Parathyroid adenoma (tissue), 2 donors: ENCODE results near the gene TSPEAR.
"Not testable (repeated sequence)": the region's sequence is repeated elsewhere in the genome, so short reads cannot be mapped to it uniquely, and the experiment has no call there.

Experiments
- H2AFZ ChIP-seq: fragments of 300-600 bp; sonication (generic); one replicate; pipeline ENCODE4 v1.7.0; 2017; ENCODE audit warnings: antibody characterized with exemption, mild to moderate bottlenecking
- H3K27ac ChIP-seq: fragments of 300-600 bp; sonication (generic); one replicate; pipeline ENCODE4 v1.7.0; 2017
- H3K27me3 ChIP-seq: fragments of 300-600 bp; sonication (generic); one replicate; pipeline ENCODE4 v1.7.0; 2017; ENCODE audit warnings: low read length; ENCODE audit not compliant: control insufficient read depth, insufficient read depth
- H3K36me3 ChIP-seq: fragments of 300-600 bp; sonication (generic); one replicate; pipeline ENCODE4 v1.7.0; 2017; ENCODE audit warnings: low read length; ENCODE audit not compliant: control insufficient read depth, insufficient read depth
- H3K4me1 ChIP-seq: fragments of 300-600 bp; sonication (generic); one replicate; pipeline ENCODE4 v1.7.0; 2017; ENCODE audit warnings: control low read depth
- H3K4me2 ChIP-seq: fragments of 300-600 bp; sonication (generic); one replicate; pipeline ENCODE4 v1.7.0; 2017; ENCODE audit warnings: low read length
- H3K4me3 ChIP-seq: fragments of 300-600 bp; sonication (generic); one replicate; pipeline ENCODE4 v1.7.0; 2017; ENCODE audit warnings: low read depth, low read length
- H3K79me2 ChIP-seq: fragments of 300-600 bp; sonication (generic); one replicate; pipeline ENCODE4 v1.7.0; 2017; ENCODE audit warnings: control low read depth
- H3K9ac ChIP-seq: fragments of 300-600 bp; sonication (generic); one replicate; pipeline ENCODE4 v1.7.0; 2017; ENCODE audit warnings: mild to moderate bottlenecking
- H3K9me3 ChIP-seq: fragments of 300-600 bp; sonication (generic); one replicate; pipeline ENCODE4 v1.7.0; 2017; ENCODE audit warnings: low read length; ENCODE audit not compliant: control insufficient read depth
- CTCF ChIP-seq: fragments of 300-600 bp; sonication (generic); IDR thresholded peaks from one replicate; pipeline ENCODE4 v1.7.0; 2017; ENCODE audit warnings: antibody characterized with exemption, mild to moderate bottlenecking
- donor health status: primary hyperparathyroidism.

The TSPEAR gene

GRCh38 chr21:44697811-44698734, 13.3 kb downstream of the TSPEAR start:
- Histone ChIP-seq H3K27ac (no peak overlapping the region), H3K9ac (no peak overlapping the region), H3K4me2 (no peak overlapping the region), H3K9me3 (no peaks in the 10 kb centered on the region), H3K36me3 (no peaks in the 10 kb centered on the region), H3K79me2 (no peaks in the 10 kb centered on the region), H3K4me3 (no peak overlapping the region), H2AFZ (no peak overlapping the region), H3K4me1 (no peaks in the 10 kb centered on the region), H3K27me3 (no peaks in the 10 kb centered on the region)
- no peak for TF ChIP-seq CTCF

- H3K27me3 ChIP-seq, H3K36me3 ChIP-seq, H3K9ac ChIP-seq: not testable (repeated sequence)
These were observed 14.1 kb downstream of the TSPEAR start, which contains the start of gene KRTAP10-12 for GRCh38 chr21:44697172-44697810. Gene KRTAP10-12, plus strand, starts transcription at chr21:44697172. Its CDS starts 30 bp downstream, at chr21:44697202.

GRCh38 chr21:44696572-44696971, 14.8 kb downstream of the TSPEAR start:
- H3K4me1 ChIP-seq: no peaks in the 10 kb centered on the region
- no peak overlapping the region for H3K27ac ChIP-seq
- no peaks in the 10 kb centered on the region for H3K36me3 ChIP-seq
- H3K9ac ChIP-seq: no peak overlapping the region
- no peaks in the 10 kb centered on the region for H3K27me3 ChIP-seq
- H3K9me3 ChIP-seq: no peaks in the 10 kb centered on the region
- H2AFZ ChIP-seq: no peak overlapping the region
- H3K79me2 ChIP-seq: no peaks in the 10 kb centered on the region
- H3K4me3 ChIP-seq: no peak overlapping the region
- H3K4me2 ChIP-seq: no peak overlapping the region
- no peak for TF ChIP-seq CTCF

More at GRCh38 chr21:44697172-44697810, 14.1 kb downstream of the TSPEAR start, which contains the start of gene KRTAP10-12:
- H3K4me2 ChIP-seq, H3K4me1 ChIP-seq, H3K79me2 ChIP-seq, H3K9me3 ChIP-seq, H2AFZ ChIP-seq, H3K4me3 ChIP-seq, H3K27ac ChIP-seq: not testable (repeated sequence)

GRCh38 chr21:44695641-44696040, 15.7 kb downstream of the TSPEAR start:
- H3K4me3 ChIP-seq: no peak overlapping the region
- no peak for TF ChIP-seq CTCF
- H3K27ac ChIP-seq: no peak overlapping the region
- H3K36me3 ChIP-seq: no peaks in the 10 kb centered on the region
- H3K4me2 ChIP-seq: no peak overlapping the region
- H3K9me3 ChIP-seq: no peaks in the 10 kb centered on the region
- no peaks in the 10 kb centered on the region for H3K79me2 ChIP-seq
- H2AFZ ChIP-seq: no peak overlapping the region
- H3K9ac ChIP-seq: no peak overlapping the region
- H3K27me3 ChIP-seq: no peaks in the 10 kb centered on the region
- H3K4me1 ChIP-seq: no peaks in the 10 kb centered on the region

- no peaks in the 10 kb centered on the region for H3K27me3 ChIP-seq
- H3K4me3 ChIP-seq: no peak overlapping the region
- no peaks in the 10 kb centered on the region for H3K4me1 ChIP-seq
- H3K9me3 ChIP-seq: no peaks in the 10 kb centered on the region
- no peak overlapping the region for H3K9ac ChIP-seq
- no peaks in the 10 kb centered on the region for H3K36me3 ChIP-seq
- no peak overlapping the region for H3K4me2 ChIP-seq
- H2AFZ ChIP-seq: no peak overlapping the region
- TF ChIP-seq CTCF: no peak
- no peak overlapping the region for H3K27ac ChIP-seq
- no peaks in the 10 kb centered on the region for H3K79me2 ChIP-seq
These were observed 16.2 kb downstream of the TSPEAR start for GRCh38 chr21:44695184-44695583.
